GM12878 (cell line): Measurements from ENCODE around the gene SKOR2. TPM values are rescaled to one million over a fixed set of nuclear protein-coding genes. Genes with fewer than 3 reads are reported as not detected.

Experiments
- ASH2L ChIP-seq: fragments of 300-600, 200-600 bp; sonication (generic); IDR thresholded peaks from 2 replicates; pipeline ENCODE4 v1.6.1; 2017; ENCODE audit warnings: low read depth, mild to moderate bottlenecking, borderline replicate concordance
- BACH1 ChIP-seq: fragments of 450-650 bp; IDR thresholded peaks from 2 replicates; pipeline ENCODE4 v1.6.1; 2017; ENCODE audit warnings: mild to moderate bottlenecking, borderline replicate concordance
- BCL11A ChIP-seq: IDR thresholded peaks from 2 replicates; pipeline ENCODE4 v1.6.1; 2011; ENCODE audit warnings: low read depth, low read length
- BMI1 ChIP-seq: fragments of 450-650 bp; IDR thresholded peaks from 2 replicates; pipeline ENCODE4 v1.6.1; 2016; ENCODE audit warnings: mild to moderate bottlenecking, moderate library complexity, borderline replicate concordance
- CBFB ChIP-seq: IDR thresholded peaks from 2 replicates; pipeline ENCODE4 v1.6.1; 2016; ENCODE audit warnings: antibody characterized with exemption, low read depth
- CBX3 ChIP-seq: fragments of 200-600 bp; sonication (generic); IDR thresholded peaks from 2 replicates; pipeline ENCODE4 v1.6.1; 2016; ENCODE audit warnings: low read depth, borderline replicate concordance
- EGR1 ChIP-seq, 2 experiments: IDR thresholded peaks; 1 replicate in 1 of 2; 2 replicates in 1 of 2; pipeline ENCODE4 v1.6.1; 2011 to 2012; ENCODE audit warnings: low read depth in 2 of 2, low read length in 2 of 2, borderline replicate concordance in 1 of 2, mild to moderate bottlenecking in 1 of 2, moderate library complexity in 1 of 2
- FOXK2 ChIP-seq: fragments of 450-650 bp; IDR thresholded peaks from 2 replicates; pipeline ENCODE4 v1.6.1; 2017; ENCODE audit warnings: mild to moderate bottlenecking, moderate library complexity
- NBN ChIP-seq: fragments of 450-650 bp; IDR thresholded peaks from 2 replicates; pipeline ENCODE4 v1.6.1; 2016
- NFYB ChIP-seq: IDR thresholded peaks from 2 replicates; pipeline ENCODE4 v1.6.1; 2011; ENCODE audit warnings: low read depth, mild to moderate bottlenecking, low read length, improper control_type of control experiment, moderate library complexity; ENCODE audit not compliant: insufficient read depth
- PAX5 ChIP-seq: IDR thresholded peaks from 2 replicates; pipeline ENCODE4 v1.6.1; 2011; ENCODE audit warnings: low read depth, low read length, borderline replicate concordance
- REST ChIP-seq: IDR thresholded peaks from 2 replicates; pipeline ENCODE4 v1.6.1; 2012; ENCODE audit warnings: mild to moderate bottlenecking, low read depth, low read length
- RUNX3 ChIP-seq: IDR thresholded peaks from 2 replicates; pipeline ENCODE4 v1.6.1; 2012; ENCODE audit warnings: low read length, inconsistent platforms
- SMAD1 ChIP-seq: fragments of 450-650 bp; IDR thresholded peaks from 2 replicates; pipeline ENCODE4 v1.6.1; 2018; ENCODE audit warnings: mild to moderate bottlenecking, low read depth; ENCODE audit not compliant: partially characterized antibody
- SMC3 ChIP-seq: IDR thresholded peaks from 2 replicates; pipeline ENCODE4 v1.6.1; 2011; ENCODE audit warnings: low read length, improper control_type of control experiment, borderline replicate concordance
- SPI1 ChIP-seq: IDR thresholded peaks from 2 replicates; pipeline ENCODE4 v1.6.1; 2011; ENCODE audit warnings: low read depth, mild to moderate bottlenecking, low read length, moderate library complexity, borderline replicate concordance; ENCODE audit not compliant: insufficient read depth
- TARDBP ChIP-seq: IDR thresholded peaks from 2 replicates; pipeline ENCODE4 v1.6.1; 2016; ENCODE audit warnings: borderline replicate concordance
- TCF7 ChIP-seq: IDR thresholded peaks from 2 replicates; pipeline ENCODE4 v1.6.1; 2014; ENCODE audit warnings: antibody characterized with exemption, borderline replicate concordance
- ZBED1 ChIP-seq: IDR thresholded peaks from 2 replicates; pipeline ENCODE4 v1.6.1; 2016; ENCODE audit warnings: borderline replicate concordance
- polyA plus RNA-seq, 11 experiments: library from polyadenylated mRNA; depleted of rRNA in 4 of 11; unstranded in 6 of 11; stranded (reverse) in 5 of 11; fragments of >200 nt; fragmentation: Nextera tagmentation in 4 of 11; fragmentation: Illumina TruSeq in 1 of 11; extraction: Ambion mirVana in 4 of 11; extraction: Trizol in 1 of 11; gene quantifications; 1 replicate in 1 of 11; 2 replicates in 10 of 11; pipeline versions ENCODE4 v1.2.1 to v1.2.3, GENCODE V29; 2011 to 2016; ENCODE audit warnings: inconsistent platforms in 2 of 11, missing spikeins in 2 of 11, low read depth in 1 of 11
- total RNA-seq, 4 experiments: library from RNA; depleted of rRNA in 3 of 4; stranded (reverse); fragments of >200 nt in 3 of 4; fragmentation: Illumina TruSeq in 1 of 4; extraction: Trizol in 1 of 4; gene quantifications; 2 replicates each; pipeline versions ENCODE4 v1.2.1 to v1.2.3, GENCODE V29; 2013 to 2021
- TF ChIP-seq, protein P1 (sequence below): fragments of 150-350 bp; IDR thresholded peaks from 2 replicates; pipeline ENCODE4 v1.6.1; 2014; ENCODE audit warnings: mild to moderate bottlenecking, low read depth, low read length
- TF ChIP-seq, protein P2 (sequence below): IDR thresholded peaks from 2 replicates; pipeline ENCODE4 v1.6.1; 2011; ENCODE audit warnings: low read depth, mild to moderate bottlenecking, low read length, moderate library complexity, borderline replicate concordance; ENCODE audit errors: extremely low read depth
- TF ChIP-seq, protein P3 (sequence below): fragments of 450-650 bp; IDR thresholded peaks from 2 replicates; pipeline ENCODE4 v1.6.1; 2014; ENCODE audit warnings: mild to moderate bottlenecking
- TF ChIP-seq, protein P4 (sequence below): fragments of 450-650 bp; IDR thresholded peaks from 2 replicates; pipeline ENCODE4 v1.6.1; 2017; ENCODE audit warnings: borderline replicate concordance

The SKOR2 gene
- total and polyA plus RNA-seq, 10 of the 15 experiments (the other 5 are each of a cell fraction or from before 2014, with no cell fraction given): not detected

DNA sequence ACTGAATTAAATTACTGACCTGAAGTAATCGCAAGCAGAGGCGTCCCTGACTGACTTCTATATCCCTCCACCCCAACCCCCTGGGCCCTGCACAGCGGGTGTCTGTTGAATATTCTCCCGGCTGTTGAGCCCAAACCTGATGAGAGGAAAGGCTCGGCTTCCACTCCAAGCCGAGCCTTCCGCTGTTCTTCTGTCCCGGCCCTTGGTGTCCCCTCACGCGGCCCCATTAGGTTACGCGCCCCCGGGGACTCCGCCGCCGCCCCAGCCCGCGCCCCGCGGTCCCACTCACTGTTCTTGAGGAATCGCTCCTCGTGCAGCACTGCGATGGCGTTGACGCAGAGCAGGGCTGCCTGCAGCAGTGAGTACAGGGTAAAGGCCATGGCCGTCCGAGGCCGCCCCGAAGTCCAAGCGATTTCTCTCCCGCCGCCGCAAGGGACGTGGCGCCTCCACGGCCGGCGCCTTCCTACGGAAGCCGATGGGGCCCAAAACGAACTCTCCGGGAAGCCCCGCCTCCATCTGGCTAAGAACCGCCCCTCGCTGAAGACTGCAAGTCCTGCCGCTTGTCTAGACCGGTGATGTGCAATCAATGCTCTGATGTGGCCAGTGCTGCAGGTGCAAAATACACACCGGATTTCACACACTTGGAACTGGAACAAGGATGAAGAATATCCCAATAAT lies 75.4 kb downstream of the SKOR2 start, which contains the start of gene IER3IP1 (continued):
- no peak for TF ChIP-seq NFYB
- no peak for TF ChIP-seq REST
- TF ChIP-seq RUNX3: no peak
- no peak for TF ChIP-seq TCF7
- TF ChIP-seq PAX5: no peak
- TF ChIP-seq ZBED1: no peak
- TF ChIP-seq SMAD1: no peak
- TF ChIP-seq BMI1: no peak
- no peak for TF ChIP-seq ASH2L
- 0 out of 2 replicates have a peak, but pooled peaks have one; percentile 24 for TF ChIP-seq BACH1
- TF ChIP-seq, protein P1, sequence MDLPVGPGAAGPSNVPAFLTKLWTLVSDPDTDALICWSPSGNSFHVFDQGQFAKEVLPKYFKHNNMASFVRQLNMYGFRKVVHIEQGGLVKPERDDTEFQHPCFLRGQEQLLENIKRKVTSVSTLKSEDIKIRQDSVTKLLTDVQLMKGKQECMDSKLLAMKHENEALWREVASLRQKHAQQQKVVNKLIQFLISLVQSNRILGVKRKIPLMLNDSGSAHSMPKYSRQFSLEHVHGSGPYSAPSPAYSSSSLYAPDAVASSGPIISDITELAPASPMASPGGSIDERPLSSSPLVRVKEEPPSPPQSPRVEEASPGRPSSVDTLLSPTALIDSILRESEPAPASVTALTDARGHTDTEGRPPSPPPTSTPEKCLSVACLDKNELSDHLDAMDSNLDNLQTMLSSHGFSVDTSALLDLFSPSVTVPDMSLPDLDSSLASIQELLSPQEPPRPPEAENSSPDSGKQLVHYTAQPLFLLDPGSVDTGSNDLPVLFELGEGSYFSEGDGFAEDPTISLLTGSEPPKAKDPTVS: no peak
- no peak for TF ChIP-seq SMC3
- 0 out of 2 replicates have a peak, but pooled peaks have one; percentile 58 for TF ChIP-seq NBN
- TF ChIP-seq FOXK2: no peak
- 0 out of 2 replicates have a peak, but pooled peaks have one; percentile 56 for TF ChIP-seq CBFB
- TF ChIP-seq, protein P2, sequence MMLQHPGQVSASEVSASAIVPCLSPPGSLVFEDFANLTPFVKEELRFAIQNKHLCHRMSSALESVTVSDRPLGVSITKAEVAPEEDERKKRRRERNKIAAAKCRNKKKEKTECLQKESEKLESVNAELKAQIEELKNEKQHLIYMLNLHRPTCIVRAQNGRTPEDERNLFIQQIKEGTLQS: no peak
- TF ChIP-seq, protein P3, sequence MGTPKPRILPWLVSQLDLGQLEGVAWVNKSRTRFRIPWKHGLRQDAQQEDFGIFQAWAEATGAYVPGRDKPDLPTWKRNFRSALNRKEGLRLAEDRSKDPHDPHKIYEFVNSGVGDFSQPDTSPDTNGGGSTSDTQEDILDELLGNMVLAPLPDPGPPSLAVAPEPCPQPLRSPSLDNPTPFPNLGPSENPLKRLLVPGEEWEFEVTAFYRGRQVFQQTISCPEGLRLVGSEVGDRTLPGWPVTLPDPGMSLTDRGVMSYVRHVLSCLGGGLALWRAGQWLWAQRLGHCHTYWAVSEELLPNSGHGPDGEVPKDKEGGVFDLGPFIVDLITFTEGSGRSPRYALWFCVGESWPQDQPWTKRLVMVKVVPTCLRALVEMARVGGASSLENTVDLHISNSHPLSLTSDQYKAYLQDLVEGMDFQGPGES: no peak
- TF ChIP-seq CBX3: no peak
- TF ChIP-seq, protein P4, sequence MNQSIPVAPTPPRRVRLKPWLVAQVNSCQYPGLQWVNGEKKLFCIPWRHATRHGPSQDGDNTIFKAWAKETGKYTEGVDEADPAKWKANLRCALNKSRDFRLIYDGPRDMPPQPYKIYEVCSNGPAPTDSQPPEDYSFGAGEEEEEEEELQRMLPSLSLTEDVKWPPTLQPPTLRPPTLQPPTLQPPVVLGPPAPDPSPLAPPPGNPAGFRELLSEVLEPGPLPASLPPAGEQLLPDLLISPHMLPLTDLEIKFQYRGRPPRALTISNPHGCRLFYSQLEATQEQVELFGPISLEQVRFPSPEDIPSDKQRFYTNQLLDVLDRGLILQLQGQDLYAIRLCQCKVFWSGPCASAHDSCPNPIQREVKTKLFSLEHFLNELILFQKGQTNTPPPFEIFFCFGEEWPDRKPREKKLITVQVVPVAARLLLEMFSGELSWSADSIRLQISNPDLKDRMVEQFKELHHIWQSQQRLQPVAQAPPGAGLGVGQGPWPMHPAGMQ: no peak
- no peak for TF ChIP-seq EGR1 (IDR thresholded peaks at IDR 0.05; ENCODE audit: borderline replicate concordance in 1 of 2, low read depth in 2 of 2, low read length in 2 of 2)
- TF ChIP-seq BCL11A: no peak
- TF ChIP-seq TARDBP: no peak
- TF ChIP-seq SPI1: no peak
